Neural cell (in vitro differentiated cells): Measurements from ENCODE around the gene GPI. TPM values are rescaled to one million over a fixed set of nuclear protein-coding genes. Genes with fewer than 3 reads are reported as not detected.

Source experiments
- H2AFZ ChIP-seq: fragments of 200-600, 300-800 bp; sonication (generic), shearing (Covaris generic); 2 replicates; pipeline ENCODE4 v1.6.0; 2014; ENCODE audit warnings: low read depth, mild to moderate bottlenecking, antibody characterized with exemption, low read length, moderate library complexity
- H3F3A ChIP-seq: fragments of 200-600 bp; shearing (Covaris generic); 2 replicates; pipeline ENCODE4 v1.6.1; 2016; ENCODE audit warnings: mild to moderate bottlenecking, moderate library complexity, mixed read lengths, antibody characterized with exemption, low read length; ENCODE audit not compliant: insufficient read depth, poor library complexity, severe bottlenecking
- H3K27ac ChIP-seq: fragments of 200-600, 300-800 bp; sonication (generic), shearing (Covaris generic); 2 replicates; pipeline ENCODE4 v1.5.1; 2014; ENCODE audit warnings: mild to moderate bottlenecking, low read length, moderate library complexity
- H3K27me3 ChIP-seq: fragments of 300-800, 200-600 bp; sonication (generic), shearing (Covaris generic); 2 replicates; pipeline ENCODE4 v1.6.0; 2014; ENCODE audit warnings: mild to moderate bottlenecking, low read depth, low read length, moderate library complexity; ENCODE audit not compliant: insufficient read depth
- H3K36me3 ChIP-seq: fragments of 300-800, 200-600 bp; sonication (generic), shearing (Covaris generic); 2 replicates; pipeline ENCODE4 v1.5.1; 2014; ENCODE audit warnings: mild to moderate bottlenecking, antibody characterized with exemption, low read length, moderate library complexity; ENCODE audit not compliant: insufficient read depth
- H3K4me2 ChIP-seq: fragments of 300-800, 200-600 bp; sonication (generic), shearing (Covaris generic); 2 replicates; pipeline ENCODE4 v1.6.0; 2014; ENCODE audit warnings: mild to moderate bottlenecking, low read length
- H3K4me3 ChIP-seq: fragments of 300-800, 200-600 bp; sonication (generic), shearing (Covaris generic); 2 replicates; pipeline ENCODE4 v1.5.1; 2014; ENCODE audit warnings: mild to moderate bottlenecking, low read length, moderate library complexity
- H3K79me2 ChIP-seq: fragments of 200-600 bp; shearing (Covaris generic); replicated peaks from 2 replicates; pipeline ENCODE4 v1.6.0; 2014; ENCODE audit warnings: mild to moderate bottlenecking, low read length, moderate library complexity; ENCODE audit not compliant: insufficient read depth
- H3K9ac ChIP-seq: fragments of 300-800, 200-600 bp; sonication (generic), shearing (Covaris generic); 2 replicates; pipeline ENCODE4 v1.6.1; 2016; ENCODE audit warnings: mild to moderate bottlenecking, low read length, mixed read lengths
- H3K9me2 ChIP-seq: fragments of 200-600 bp; shearing (Covaris generic); 2 replicates; pipeline ENCODE4 v1.6.1; 2016; ENCODE audit warnings: mild to moderate bottlenecking, low read length, mixed read lengths; ENCODE audit not compliant: insufficient read depth
- H3K9me3 ChIP-seq: fragments of 200-600, 300-800 bp; sonication (generic), shearing (Covaris generic); 2 replicates; pipeline ENCODE4 v1.6.1; 2016; ENCODE audit warnings: mild to moderate bottlenecking, mixed run types, low read length, moderate library complexity, mixed read lengths
- H4K20me1 ChIP-seq: fragments of 200-600 bp; shearing (Covaris generic); 2 replicates; pipeline ENCODE4 v1.6.1; 2016; ENCODE audit warnings: mild to moderate bottlenecking, mixed run types; ENCODE audit not compliant: insufficient read depth
- CTCF ChIP-seq: fragments of 450-650 bp; IDR thresholded peaks from 2 replicates; pipeline ENCODE4 v1.5.1; 2014; ENCODE audit warnings: antibody characterized with exemption, mild to moderate bottlenecking, moderate library complexity; ENCODE audit not compliant: poor library complexity, severe bottlenecking
- EP300 ChIP-seq: fragments of 450-650 bp; conservative IDR thresholded peaks from 2 replicates; pipeline ENCODE4 v1.6.1; 2014; ENCODE audit warnings: antibody characterized with exemption, mild to moderate bottlenecking, moderate library complexity; ENCODE audit not compliant: poor library complexity, severe bottlenecking
- EZH2 ChIP-seq: fragments of 200-600, 300-800 bp; shearing (Covaris generic), sonication (generic); IDR thresholded peaks from 2 replicates; pipeline ENCODE4 v1.6.1; 2014; ENCODE audit warnings: antibody characterized with exemption, low read length, borderline replicate concordance, mild to moderate bottlenecking; ENCODE audit not compliant: insufficient read depth, poor library complexity, severe bottlenecking
- MXI1 ChIP-seq: fragments of 450-650 bp; conservative IDR thresholded peaks from 2 replicates; pipeline ENCODE4 v1.6.1; 2014; ENCODE audit warnings: antibody characterized with exemption, mild to moderate bottlenecking; ENCODE audit not compliant: poor library complexity, severe bottlenecking
- POLR2AphosphoS5 ChIP-seq: IDR thresholded peaks from 2 replicates; pipeline ENCODE4 v1.6.1; 2012
- RAD21 ChIP-seq: fragments of 450-650 bp; conservative IDR thresholded peaks from 2 replicates; pipeline ENCODE4 v1.6.1; 2014; ENCODE audit warnings: antibody characterized with exemption, mild to moderate bottlenecking, moderate library complexity
- REST ChIP-seq: IDR thresholded peaks from 2 replicates; pipeline ENCODE4 v1.6.1; 2012; ENCODE audit warnings: borderline replicate concordance
- SMC3 ChIP-seq: fragments of 450-650 bp; conservative IDR thresholded peaks from 2 replicates; pipeline ENCODE4 v1.6.1; 2014; ENCODE audit warnings: antibody characterized with exemption, mild to moderate bottlenecking, moderate library complexity; ENCODE audit not compliant: poor library complexity
- TAF1 ChIP-seq: IDR thresholded peaks from 2 replicates; pipeline ENCODE4 v1.6.1; 2012; ENCODE audit warnings: low read depth
- polyA plus RNA-seq: library from polyadenylated mRNA; depleted of rRNA; stranded (reverse); fragments of >200 nt; gene quantifications from 2 replicates; pipeline ENCODE4 v1.2.3, GENCODE V29; 2014

The GPI gene
- polyA plus RNA-seq, 1 donor from 2014 or later, result 113 TPM

- H3F3A ChIP-seq, result no peaks in the 10 kb centered on the region
- no peak overlapping the region for H3K9ac ChIP-seq
- no peak overlapping the region for H3K27ac ChIP-seq
- no peak overlapping the region for H2AFZ ChIP-seq
- no peaks in the 10 kb centered on the region for H3K9me2 ChIP-seq
- no peaks in the 10 kb centered on the region for H4K20me1 ChIP-seq
- H3K4me2 ChIP-seq, result no peak overlapping the region
- H3K36me3 ChIP-seq, result no peaks in the 10 kb centered on the region
- no peaks in the 10 kb centered on the region for H3K27me3 ChIP-seq
- H3K9me3 ChIP-seq, result no peaks in the 10 kb centered on the region
- TF ChIP-seq TAF1 (no peak), EP300 (no peak), SMC3 (no peak), MXI1 (no peak)
- H3K4me3 ChIP-seq, result no peak overlapping the region
- peaks cover 9% of the 10 kb centered on the region for H3K79me2 ChIP-seq
These were observed 37.1 kb downstream of the GPI start for GRCh38 chr19:34402074-34402600.

GRCh38 chr19:34403784-34404108 is 38.8 kb downstream of the GPI start:
- no peaks in the 10 kb centered on the region for H3F3A ChIP-seq

More at GRCh38 chr19:34403784-34404108, 38.8 kb downstream of the GPI start:
- Histone ChIP-seq H3K27me3 (no peaks in the 10 kb centered on the region), H3K36me3 (no peaks in the 10 kb centered on the region), H2AFZ (peak overlapping the region; percentile 91), H3K4me2 (peak overlapping the region; percentile 32), H3K27ac (peak overlapping the region; percentile 78), H3K9ac (peak overlapping the region; percentile 88), H3K9me3 (no peaks in the 10 kb centered on the region), H3K4me3 (peak overlapping the region; percentile 100), H3K79me2 (peaks cover 9% of the 10 kb centered on the region), H3K9me2 (no peaks in the 10 kb centered on the region), H4K20me1 (no peaks in the 10 kb centered on the region)
- no peak for TF ChIP-seq POLR2AphosphoS5
- no peak for TF ChIP-seq TAF1
- no peak for TF ChIP-seq EP300
- no peak for TF ChIP-seq SMC3
- TF ChIP-seq RAD21, result no peak
- TF ChIP-seq MXI1, result no peak
- TF ChIP-seq REST, result no peak
- no peak for TF ChIP-seq CTCF
- no peak for TF ChIP-seq EZH2
